ENCODE data around the gene FYCO1. TPM values are rescaled to one million over a fixed set of nuclear protein-coding genes. Genes with fewer than 3 reads are reported as not detected.
"Not testable (repeated sequence)": the region's sequence is repeated elsewhere in the genome, so short reads cannot be mapped to it uniquely, and the experiment has no call there.

Gene FYCO1
- total and polyA plus RNA-seq, 9 of the 15 experiments (the other 6 are each of a cell fraction or from before 2014, with no cell fraction given), result 2.1 to 13.8 (median 7.4) TPM

GRCh38 chr3:46038916-46039315 lies 43.3 kb upstream of the FYCO1 start (continued):
- TF ChIP-seq, protein P1, sequence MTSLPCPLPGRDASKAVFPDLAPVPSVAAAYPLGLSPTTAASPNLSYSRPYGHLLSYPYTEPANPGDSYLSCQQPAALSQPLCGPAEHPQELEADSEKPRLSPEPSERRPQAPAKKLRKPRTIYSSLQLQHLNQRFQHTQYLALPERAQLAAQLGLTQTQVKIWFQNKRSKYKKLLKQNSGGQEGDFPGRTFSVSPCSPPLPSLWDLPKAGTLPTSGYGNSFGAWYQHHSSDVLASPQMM (CRISPR knock-in tag; IDR thresholded peaks at IDR 0.05), result no peak

DNA sequence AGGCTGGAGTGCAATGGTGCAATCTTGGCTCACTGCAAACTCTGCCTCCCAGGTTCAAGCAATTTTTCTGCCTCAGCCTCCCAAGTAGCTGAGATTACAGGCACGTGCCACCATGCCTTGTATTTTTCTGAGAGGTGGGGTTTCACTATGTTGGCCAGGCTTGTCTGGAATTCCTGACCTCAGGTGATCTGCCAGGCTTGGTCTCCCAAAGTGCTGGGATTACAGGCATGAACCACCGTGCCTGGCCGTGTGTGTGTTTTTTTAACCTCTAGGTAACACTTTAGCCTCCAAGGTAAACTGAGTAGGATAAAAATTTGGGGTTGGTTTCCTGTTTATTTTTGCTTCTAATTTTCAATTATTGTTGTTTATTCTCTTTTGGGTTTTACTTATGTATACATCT lies 42.4 kb upstream of the FYCO1 start:
- H3K27me3 ChIP-seq (ENCODE audit: control insufficient read depth in 2 of 2, insufficient read depth in 2 of 2, low read length in 2 of 2); ATAC-seq; in situ Hi-C loops (cut with MboI); DNase-seq (ENCODE audit: extremely low read depth in 1 of 4, low spot score in 3 of 4); FAIRE-seq; H3K9me1 ChIP-seq (ENCODE audit: control insufficient read depth, insufficient read depth, low read length); H4K20me1 ChIP-seq (replicated peaks; ENCODE audit: control insufficient read depth, insufficient read depth, low read length); BruUV-seq (replicated peaks); H3K9ac ChIP-seq (ENCODE audit: insufficient read depth in 1 of 2, low read depth in 2 of 2, low read length in 2 of 2); H2AFZ ChIP-seq (ENCODE audit: low read depth, low read length); H3K4me3 ChIP-seq; H3K27ac ChIP-seq (ENCODE audit: extremely low read depth, low read depth, low read length); H3K9me3 ChIP-seq (replicated peaks; ENCODE audit: control insufficient read depth, insufficient read depth, low read depth, low read length); H3K79me2 ChIP-seq (ENCODE audit: control insufficient read depth, insufficient read depth, low read length); H3K4me2 ChIP-seq (ENCODE audit: insufficient read depth, low read length); H3K36me3 ChIP-seq (ENCODE audit: control insufficient read depth, insufficient read depth, low read length); intact Hi-C loops (cut with micrococcal nuclease); H3K4me1 ChIP-seq (replicated peaks in 1 of 2; ENCODE audit: control insufficient read depth in 2 of 2, insufficient read depth in 2 of 2, low read length in 2 of 2): not testable (repeated sequence)
- 0% methylated on average over 3 of the region's 3 CpGs for WGBS (ENCODE audit: insufficient coverage, low coverage, missing lambda C conversion rate)
- POLR2A ChIA-PET, result interaction anchor here (1.6 kb wide), 1 partner anchor 9 kb away, joined by 4 read pairs; no protein-coding TSS in a partner anchor
- CTCF ChIA-PET (ENCODE audit: low intra/inter-chr PET ratio), result interaction anchor here (0.6 kb wide), 1 partner anchor 59 kb away, joined by 3 read pairs; no protein-coding TSS in a partner anchor

DNA sequence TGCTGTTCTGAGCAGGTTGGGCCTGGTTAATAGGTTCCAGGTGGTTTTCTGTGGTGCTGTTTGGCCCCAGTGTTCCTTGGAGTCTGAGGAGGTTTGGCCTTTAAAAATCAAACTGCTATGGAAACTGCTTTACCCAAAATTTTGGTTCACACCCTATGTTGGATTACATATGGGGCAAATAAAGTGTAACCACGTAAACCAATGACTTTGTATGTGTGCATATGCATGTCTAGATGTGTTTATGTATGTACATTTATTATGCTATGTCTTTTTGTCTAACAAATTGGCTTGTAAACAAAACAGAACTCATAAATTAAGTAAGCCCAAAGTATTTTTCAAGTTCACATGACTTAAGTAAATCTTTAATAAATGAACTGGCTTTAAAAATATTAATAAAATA lies 40.6 kb upstream of the FYCO1 start:
- Histone ChIP-seq H3K36me3 (ENCODE audit: control insufficient read depth, insufficient read depth, low read length) (no peaks in the 10 kb centered on the region), H3K79me2 (ENCODE audit: control insufficient read depth, insufficient read depth, low read length) (no peaks in the 10 kb centered on the region), H3K9ac (ENCODE audit: insufficient read depth in 1 of 2, low read depth in 2 of 2, low read length in 2 of 2) (no peak overlapping the region), H3K4me3 (no peak overlapping the region), H3K27me3 (ENCODE audit: control insufficient read depth in 2 of 2, insufficient read depth in 2 of 2, low read length in 2 of 2) (peaks cover 8 to 16% of the 10 kb centered on the region in 2 experiments; a peak in 4 of 5 replicates), H3K4me2 (ENCODE audit: insufficient read depth, low read length) (no peak overlapping the region), H3K4me1 (replicated peaks in 1 of 2; ENCODE audit: control insufficient read depth in 2 of 2, insufficient read depth in 2 of 2, low read length in 2 of 2) (no peaks in the 10 kb centered on the region), H3K27ac (ENCODE audit: extremely low read depth, low read depth, low read length) (no peak overlapping the region), H2AFZ (ENCODE audit: low read depth, low read length) (no peak overlapping the region), H3K9me3 (replicated peaks; ENCODE audit: control insufficient read depth, insufficient read depth, low read depth, low read length) (no peaks in the 10 kb centered on the region), H3K9me1 (ENCODE audit: control insufficient read depth, insufficient read depth, low read length) (no peaks in the 10 kb centered on the region), H4K20me1 (replicated peaks; ENCODE audit: control insufficient read depth, insufficient read depth, low read length) (no peaks in the 10 kb centered on the region)
- FAIRE-seq (no peak), ATAC-seq (no peak), DNase-seq (ENCODE audit: extremely low read depth in 1 of 4, low spot score in 3 of 4) (no peak)
- ChIA-PET CTCF (ENCODE audit: low intra/inter-chr PET ratio) (no interaction called here), POLR2A (no interaction called here)
- BruUV-seq (replicated peaks), result no TSS peak
- WGBS (ENCODE audit: insufficient coverage, low coverage, missing lambda C conversion rate), result 0% methylated on average over 1 of the region's 1 CpG
- intact Hi-C loops (cut with micrococcal nuclease) (no loop called here), in situ Hi-C loops (cut with MboI) (no loop called here)
- TF ChIP-seq THAP12 (CRISPR knock-in tag; IDR thresholded peaks at IDR 0.05), result no peak
- no peak for TF ChIP-seq TAF1 (IDR thresholded peaks at IDR 0.05; ENCODE audit: control insufficient read depth, extremely low read depth, insufficient read depth, low read length, severe bottlenecking)
- TF ChIP-seq SNAPC5 (CRISPR knock-in tag; IDR thresholded peaks at IDR 0.05), result no peak
- TF ChIP-seq, protein P2, sequence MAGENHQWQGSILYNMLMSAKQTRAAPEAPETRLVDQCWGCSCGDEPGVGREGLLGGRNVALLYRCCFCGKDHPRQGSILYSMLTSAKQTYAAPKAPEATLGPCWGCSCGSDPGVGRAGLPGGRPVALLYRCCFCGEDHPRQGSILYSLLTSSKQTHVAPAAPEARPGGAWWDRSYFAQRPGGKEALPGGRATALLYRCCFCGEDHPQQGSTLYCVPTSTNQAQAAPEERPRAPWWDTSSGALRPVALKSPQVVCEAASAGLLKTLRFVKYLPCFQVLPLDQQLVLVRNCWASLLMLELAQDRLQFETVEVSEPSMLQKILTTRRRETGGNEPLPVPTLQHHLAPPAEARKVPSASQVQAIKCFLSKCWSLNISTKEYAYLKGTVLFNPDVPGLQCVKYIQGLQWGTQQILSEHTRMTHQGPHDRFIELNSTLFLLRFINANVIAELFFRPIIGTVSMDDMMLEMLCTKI (IDR thresholded peaks at IDR 0.05; ENCODE audit: partially characterized antibody), result no peak
- TF ChIP-seq RBBP5 (IDR thresholded peaks at IDR 0.05; ENCODE audit: borderline replicate concordance, insufficient read depth, low read length, poor library complexity, severe bottlenecking), result no peak
- no peak for TF ChIP-seq RFX7 (CRISPR knock-in tag; IDR thresholded peaks at IDR 0.05)
- no peak for TF ChIP-seq ATF4 (CRISPR knock-in tag; IDR thresholded peaks at IDR 0.05)

Measured in K562 (cell line).